ENCODE measurements around the gene LRRC37A. TPM values are rescaled to one million over a fixed set of nuclear protein-coding genes. Genes with fewer than 3 reads are reported as not detected.
"Not testable (repeated sequence)": the region's sequence is repeated elsewhere in the genome, so short reads cannot be mapped to it uniquely, and the experiment has no call there.

The LRRC37A gene
- polyA plus RNA-seq (2012; ENCODE audit: insufficient read depth, insufficient read length), result 0.50 TPM

DNA sequence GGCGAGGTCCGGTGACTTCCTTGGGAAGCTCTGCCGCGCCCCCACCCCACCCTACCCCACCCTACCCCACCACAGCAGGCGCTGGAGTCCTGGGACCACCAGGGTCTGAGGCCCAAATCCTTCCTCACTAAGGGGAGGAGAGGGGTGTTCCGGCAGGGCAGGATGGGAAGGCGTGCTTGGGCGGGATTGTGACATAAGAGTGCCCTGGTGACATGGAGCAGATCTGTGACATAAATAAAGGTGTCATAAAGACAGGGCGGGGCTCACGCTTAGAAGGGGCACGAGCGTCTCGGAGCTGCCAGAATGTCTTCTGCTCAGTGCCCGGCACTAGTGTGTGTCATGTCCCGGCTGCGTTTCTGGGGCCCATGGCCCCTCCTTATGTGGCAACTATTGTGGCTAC is at the start of gene LRRC37A:
Gene LRRC37A (plus strand): TSS at position 301 of the 400 bp plus-strand sequence. CDS start 3 bp downstream, at position 304.
- H3K4me3 ChIP-seq (ENCODE audit: low read length); DNase-seq (ENCODE audit: low read depth, low spot score): not testable (repeated sequence)

DNA sequence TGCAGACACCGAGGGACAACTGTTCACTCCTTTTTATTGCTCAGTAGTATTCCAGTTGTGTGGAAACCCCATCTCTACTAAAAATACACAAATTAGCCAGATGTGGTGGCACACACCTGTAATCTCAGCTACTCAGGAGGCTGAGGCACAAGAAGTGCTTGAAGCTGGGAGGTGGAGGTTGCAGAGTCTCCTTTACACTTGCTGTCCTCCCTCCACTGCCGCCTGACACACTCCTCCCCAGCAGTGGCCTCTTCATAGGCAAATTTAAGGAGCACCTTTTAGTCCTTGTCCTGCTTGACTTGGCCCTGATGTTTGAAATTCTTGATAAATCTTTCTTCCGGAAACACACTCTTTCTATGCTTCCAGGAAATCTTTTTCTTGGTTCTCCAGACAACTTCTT is 45.8 kb upstream of the LRRC37A start:
- not testable (repeated sequence) for DNase-seq (ENCODE audit: low read depth, low spot score); H3K4me3 ChIP-seq (ENCODE audit: low read length)

DNA sequence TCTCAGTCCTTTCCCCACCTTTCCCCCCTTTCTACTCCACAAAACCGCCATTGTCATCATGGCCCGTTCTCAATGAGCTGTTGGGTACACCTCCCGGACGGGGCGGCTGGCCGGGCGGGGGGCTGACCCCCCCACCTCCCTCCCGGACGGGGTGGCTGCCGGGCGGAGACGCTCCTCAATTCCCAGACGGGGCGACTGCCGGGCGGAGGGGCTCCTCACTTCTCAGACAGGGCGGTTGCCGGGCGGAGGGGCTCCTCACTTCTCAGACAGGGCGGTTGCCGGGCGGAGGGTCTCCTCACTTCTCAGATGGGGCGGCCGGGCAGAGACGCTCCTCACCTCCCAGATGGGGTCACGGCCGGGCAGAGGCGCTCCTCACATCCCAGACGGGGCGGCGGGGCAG is 42.1 kb upstream of the LRRC37A start:
- H3K4me3 ChIP-seq (ENCODE audit: low read length); DNase-seq (ENCODE audit: low read depth, low spot score): not testable (repeated sequence)

- DNase-seq (ENCODE audit: low read depth, low spot score), result peak; percentile 58
Observed at GRCh38 chr17:46253722-46254121, 41.2 kb upstream of the LRRC37A start.

GRCh38 chr17:46254215-46254614 is 40.7 kb upstream of the LRRC37A start:
- not testable (repeated sequence) for H3K4me3 ChIP-seq (ENCODE audit: low read length); DNase-seq (ENCODE audit: low read depth, low spot score)

More at GRCh38 chr17:46253722-46254121, 41.2 kb upstream of the LRRC37A start:
- H3K4me3 ChIP-seq (ENCODE audit: low read length), result not testable (repeated sequence)

DNA sequence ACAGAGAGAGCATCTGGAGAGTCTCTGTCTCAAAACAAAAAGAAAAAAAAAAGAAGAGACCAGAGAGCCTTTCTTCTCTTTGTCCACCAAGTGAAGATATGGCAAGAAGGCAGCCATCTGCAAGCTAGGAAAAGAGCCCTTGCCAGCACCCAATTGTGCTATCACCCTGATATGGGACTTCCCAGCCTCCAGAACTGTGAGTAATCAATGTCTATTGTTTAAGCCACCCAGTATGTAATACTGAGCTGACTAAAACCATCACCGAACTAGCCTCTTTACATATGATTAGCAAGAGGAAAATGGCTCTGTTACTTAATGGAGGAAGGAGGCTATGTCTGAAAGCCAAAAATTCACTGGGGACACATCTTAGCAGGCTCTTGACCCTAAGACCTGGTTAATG is 38.6 kb upstream of the LRRC37A start:
- H3K4me3 ChIP-seq (ENCODE audit: low read length); DNase-seq (ENCODE audit: low read depth, low spot score): not testable (repeated sequence)

- not testable (repeated sequence) for H3K4me3 ChIP-seq (ENCODE audit: low read length); DNase-seq (ENCODE audit: low read depth, low spot score)
Observed at GRCh38 chr17:46259845-46260661, 34.9 kb upstream of the LRRC37A start.

DNA sequence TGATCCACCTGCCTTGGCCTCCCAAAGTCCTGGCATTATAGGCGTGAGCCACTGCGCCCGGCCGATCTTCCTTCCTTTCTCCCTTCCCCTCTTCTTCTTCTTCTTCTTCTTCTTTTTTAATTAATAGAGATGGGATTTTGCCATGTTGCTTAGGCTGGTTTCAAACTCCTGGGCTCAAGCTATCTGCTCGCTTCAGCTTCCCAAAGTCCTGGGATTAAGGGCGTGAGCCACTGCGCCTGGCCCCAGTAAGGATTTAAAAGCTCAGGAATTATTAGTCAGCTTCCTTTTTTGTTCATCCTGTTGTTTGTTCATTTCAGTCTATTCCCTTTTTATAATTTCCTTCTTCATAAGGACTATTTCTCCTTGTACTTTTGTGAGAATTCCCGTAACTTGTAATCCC is 32.7 kb upstream of the LRRC37A start:
- no peak overlapping the region for H3K4me3 ChIP-seq (ENCODE audit: low read length)
- DNase-seq (ENCODE audit: low read depth, low spot score), result no peak

DNA sequence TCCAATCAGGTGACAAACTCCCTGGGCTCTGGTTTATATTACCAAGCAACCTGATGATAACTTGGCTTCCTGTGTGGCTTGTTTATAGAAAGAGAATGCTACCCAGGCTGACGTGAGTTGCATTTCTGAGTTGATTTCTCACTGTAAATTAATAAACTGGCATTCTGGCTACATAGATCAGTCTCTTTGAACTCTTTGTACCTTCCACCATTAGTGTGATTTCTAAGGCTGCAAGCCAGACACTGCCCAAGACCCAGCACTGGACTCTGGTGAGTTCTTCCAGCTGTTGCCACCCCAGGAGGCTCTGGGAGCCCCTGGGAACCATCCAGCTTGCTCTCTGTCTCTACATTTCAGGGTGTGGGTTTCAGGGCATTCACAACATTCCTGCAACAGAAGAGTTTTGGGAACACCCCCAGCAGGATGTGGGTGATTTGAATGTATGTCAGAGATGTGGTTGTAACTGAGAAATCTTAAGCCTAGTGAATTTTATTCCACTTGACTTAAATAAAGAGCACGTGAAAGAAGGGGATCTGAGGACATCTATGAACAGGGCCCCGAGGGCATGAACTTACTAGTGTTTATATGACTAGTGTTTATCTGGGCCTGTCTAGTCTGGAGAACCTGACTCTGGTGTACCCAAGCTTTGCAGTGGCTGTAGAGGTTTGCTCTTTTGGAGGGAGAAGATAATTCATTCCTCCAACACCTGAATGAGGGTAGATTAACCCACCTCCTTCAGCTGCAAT is 30.3 kb upstream of the LRRC37A start:
- peak; percentile 61 for DNase-seq (ENCODE audit: low read depth, low spot score)
- no peak overlapping the region for H3K4me3 ChIP-seq (ENCODE audit: low read length)

DNA sequence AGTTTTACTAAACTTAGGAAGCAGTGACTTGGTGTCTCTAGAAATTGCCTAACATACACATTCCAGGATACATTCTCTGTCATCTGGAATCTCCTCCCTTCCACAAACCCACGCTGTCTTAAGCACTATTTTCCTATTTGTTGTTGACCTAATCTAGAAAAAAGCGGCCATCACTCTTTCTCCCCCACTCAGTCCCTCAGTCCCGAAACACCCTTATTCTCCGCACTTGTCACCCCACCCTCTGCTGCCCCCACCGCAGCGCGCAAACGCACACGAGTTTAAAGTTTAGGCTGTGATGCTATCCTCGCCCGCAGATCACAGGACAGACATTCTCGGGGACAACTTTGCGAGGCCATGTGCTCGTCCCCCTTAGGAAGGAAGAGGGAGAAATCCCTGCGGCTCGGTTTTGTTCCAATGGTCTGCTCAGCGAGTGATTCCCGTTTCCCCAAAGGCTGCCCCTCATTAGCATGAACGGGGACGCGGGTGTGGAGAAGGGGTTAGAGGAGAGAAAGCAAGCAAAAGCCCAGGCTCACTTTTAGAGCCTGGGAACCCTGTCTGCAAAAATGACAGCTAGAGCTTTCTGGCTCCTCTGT is 28.8 kb upstream of the LRRC37A start:
- DNase-seq (ENCODE audit: low read depth, low spot score), result not testable (repeated sequence)
- H3K4me3 ChIP-seq (ENCODE audit: low read length), result peak overlapping the region; percentile 52

GRCh38 chr17:46266656-46267544 is 28.0 kb upstream of the LRRC37A start:
- peak; percentile 47 for DNase-seq (ENCODE audit: low read depth, low spot score)
- H3K4me3 ChIP-seq (ENCODE audit: low read length), result peak overlapping the region; percentile 75

DNA sequence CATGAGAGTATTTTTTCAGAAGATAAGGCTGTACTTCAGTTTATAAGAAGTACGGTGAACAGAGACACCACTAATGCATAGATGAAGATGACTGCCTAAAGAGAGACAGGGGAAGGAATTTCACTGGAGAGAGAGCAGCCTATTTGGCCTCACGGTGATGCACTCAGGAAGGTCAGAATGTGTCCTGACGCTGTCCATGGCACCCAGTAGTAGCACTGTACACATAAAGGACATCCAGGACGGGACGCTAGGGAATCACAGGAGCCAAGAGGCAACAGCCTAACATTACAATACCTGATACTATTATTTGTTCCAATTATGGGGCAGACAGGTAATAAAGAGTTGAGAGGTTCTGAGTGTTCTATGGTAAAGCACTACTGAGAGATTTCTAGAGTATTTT is 24.9 kb upstream of the LRRC37A start:
- DNase-seq (ENCODE audit: low read depth, low spot score), result no peak
- no peak overlapping the region for H3K4me3 ChIP-seq (ENCODE audit: low read length)

GRCh38 chr17:46273541-46274236 is 21.2 kb upstream of the LRRC37A start:
- no peak for DNase-seq (ENCODE audit: low read depth, low spot score)
- H3K4me3 ChIP-seq (ENCODE audit: low read length), result no peak overlapping the region

DNA sequence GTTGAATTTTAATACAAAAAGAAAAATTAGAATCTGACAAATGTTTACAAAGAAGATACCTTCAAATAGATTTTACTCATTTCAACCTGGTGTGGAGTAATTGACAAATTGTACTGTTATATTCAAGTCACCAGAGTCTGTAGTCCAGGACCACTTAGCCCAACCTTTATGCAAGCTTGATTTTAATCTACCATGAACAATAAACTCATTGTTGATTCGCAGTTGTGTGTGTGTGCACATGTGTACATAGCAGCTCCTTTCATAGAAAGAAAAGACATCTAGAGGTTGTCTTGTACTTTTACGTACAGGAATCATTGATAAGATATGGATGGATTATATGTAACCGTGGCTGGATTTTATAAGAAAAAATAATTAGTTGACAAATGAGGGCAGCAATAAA is 20.7 kb upstream of the LRRC37A start:
- no peak for DNase-seq (ENCODE audit: low read depth, low spot score)
- H3K4me3 ChIP-seq (ENCODE audit: low read length), result no peak overlapping the region

- H3K4me3 ChIP-seq (ENCODE audit: low read length); DNase-seq (ENCODE audit: low read depth, low spot score): not testable (repeated sequence)
Observed at GRCh38 chr17:46276728-46277479, 18.0 kb upstream of the LRRC37A start.

- not testable (repeated sequence) for H3K4me3 ChIP-seq (ENCODE audit: low read length); DNase-seq (ENCODE audit: low read depth, low spot score)
Observed at GRCh38 chr17:46281336-46281735, 13.6 kb upstream of the LRRC37A start.

GRCh38 chr17:46282635-46283034 is 12.3 kb upstream of the LRRC37A start:
- H3K4me3 ChIP-seq (ENCODE audit: low read length); DNase-seq (ENCODE audit: low read depth, low spot score): not testable (repeated sequence)

DNA sequence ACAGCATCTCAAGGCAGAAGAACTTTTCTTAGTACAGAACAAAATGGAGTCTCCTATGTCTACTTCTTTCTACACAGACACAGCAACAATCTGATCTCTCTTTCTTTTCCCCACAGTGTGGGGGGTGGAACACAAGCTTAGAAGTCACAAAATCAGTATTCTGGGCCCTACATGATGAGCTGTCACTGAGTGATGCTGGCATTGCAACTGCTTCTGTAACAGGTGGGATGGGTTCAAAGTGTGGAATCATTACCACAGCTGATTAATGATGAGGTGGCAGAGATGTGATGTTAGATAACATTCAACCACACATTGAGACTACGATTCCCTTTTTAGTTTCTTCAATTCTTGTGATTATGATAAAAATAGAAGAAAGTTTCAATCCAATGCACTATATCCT is 10.5 kb upstream of the LRRC37A start:
- DNase-seq (ENCODE audit: low read depth, low spot score), result peak; percentile 81
- not testable (repeated sequence) for H3K4me3 ChIP-seq (ENCODE audit: low read length)
